ENCODE measurements around the gene IRF4.

IRF4 gene

DNA sequence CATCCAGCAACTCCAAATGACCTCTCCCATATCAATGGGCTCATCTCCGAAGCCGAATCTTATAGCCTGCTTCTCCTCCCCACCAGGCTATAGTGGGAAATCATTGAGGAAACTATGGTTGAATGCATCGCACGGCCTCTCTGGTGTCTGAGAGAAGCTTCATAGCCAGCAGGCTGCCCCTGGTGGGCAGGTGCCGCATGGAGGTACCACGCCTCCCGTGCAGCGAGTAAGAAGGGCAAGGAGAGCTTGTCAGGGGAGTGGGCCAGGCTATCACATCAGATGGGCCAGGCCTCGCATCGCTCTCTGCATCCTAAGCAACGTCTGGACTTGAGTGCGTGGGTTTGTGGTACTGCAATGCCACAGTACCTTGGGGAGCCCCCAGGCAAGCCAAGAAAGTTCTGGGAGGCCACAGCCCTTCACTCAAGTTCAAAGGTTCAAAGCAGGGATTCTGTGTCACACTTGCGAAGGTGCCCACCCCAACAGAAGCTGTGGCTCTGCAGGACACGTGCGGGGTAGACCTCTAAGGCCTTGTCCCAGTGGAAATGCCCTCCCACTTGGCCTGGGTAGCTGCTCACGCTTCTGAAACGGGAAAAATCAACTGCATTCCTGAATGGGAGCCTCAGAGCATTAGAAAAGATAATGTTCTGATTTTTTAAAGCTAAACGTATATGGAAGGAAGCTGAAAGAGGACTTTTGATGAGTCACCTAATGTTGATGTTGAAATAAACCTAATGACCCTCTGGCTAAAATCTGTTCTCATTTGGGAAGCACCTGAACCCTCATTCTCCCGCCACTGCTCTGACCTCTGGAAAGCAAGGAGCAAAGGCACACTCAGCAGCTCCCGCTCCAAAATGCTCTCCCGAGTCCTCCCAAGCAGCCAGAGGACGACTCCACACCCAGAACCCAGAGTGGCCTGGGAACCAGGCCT lies 8.4 kb upstream of the IRF4 start:
- FAIRE-seq = no peak

DNA sequence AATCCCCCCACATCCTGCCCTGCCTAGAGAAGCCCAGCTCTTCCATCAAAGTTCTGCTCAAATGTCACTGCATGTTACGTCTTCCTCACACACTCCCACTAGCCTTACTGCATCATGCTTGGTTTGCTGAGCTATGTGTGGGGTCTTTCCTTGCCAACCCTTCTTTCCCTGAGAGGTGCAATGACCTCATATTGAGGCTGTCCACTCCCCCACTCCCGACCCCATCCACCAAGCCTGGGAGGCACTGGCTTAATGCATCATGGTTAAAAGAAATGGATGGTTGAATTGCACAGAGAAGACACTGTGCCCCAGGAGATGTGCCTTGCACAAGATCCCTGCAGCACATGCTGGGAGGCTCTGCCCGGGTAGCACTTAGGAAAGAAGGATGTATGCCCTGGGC lies 7.7 kb upstream of the IRF4 start:
- FAIRE-seq = no peak

DNA sequence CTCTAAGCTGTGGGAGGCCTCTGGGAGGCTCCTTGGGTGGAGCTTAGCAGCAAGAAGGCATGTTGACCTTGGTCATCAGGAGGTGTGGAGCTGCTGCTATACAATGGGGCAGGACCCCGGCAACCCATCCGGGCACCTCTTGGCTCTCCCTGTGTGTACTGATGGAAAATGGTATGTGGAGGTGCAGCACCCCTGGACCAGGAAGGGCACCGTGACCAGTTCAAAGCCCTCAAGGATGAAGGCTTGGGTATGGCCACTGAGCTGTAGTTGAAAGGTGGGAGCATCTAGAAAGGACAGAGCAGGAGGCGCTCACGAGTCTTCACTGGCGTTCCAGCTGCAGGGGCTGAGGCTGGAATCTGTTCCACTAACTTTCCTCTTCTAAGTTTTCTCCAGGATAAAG lies 6.7 kb upstream of the IRF4 start:
- FAIRE-seq = no peak

DNA sequence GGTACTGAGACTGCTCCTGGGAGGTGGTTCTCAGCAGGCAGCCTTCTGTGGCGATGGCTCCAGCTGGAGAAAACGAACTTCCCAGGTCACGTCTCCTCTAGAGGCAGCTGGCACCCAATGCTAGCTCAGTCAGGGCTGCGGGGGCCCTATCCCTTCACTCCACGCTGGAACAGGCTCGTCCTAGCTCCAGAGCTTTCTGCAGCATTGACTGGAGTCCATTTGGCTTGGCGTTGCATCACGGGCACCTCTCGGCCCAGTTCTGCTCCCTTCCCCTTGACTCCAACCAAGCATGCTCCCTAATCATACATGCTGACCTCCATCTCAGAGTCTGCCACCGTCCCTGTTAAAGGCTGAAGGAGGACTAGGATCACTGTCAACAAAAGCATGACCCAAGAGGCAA lies 5.9 kb upstream of the IRF4 start:
- FAIRE-seq = no peak

DNA sequence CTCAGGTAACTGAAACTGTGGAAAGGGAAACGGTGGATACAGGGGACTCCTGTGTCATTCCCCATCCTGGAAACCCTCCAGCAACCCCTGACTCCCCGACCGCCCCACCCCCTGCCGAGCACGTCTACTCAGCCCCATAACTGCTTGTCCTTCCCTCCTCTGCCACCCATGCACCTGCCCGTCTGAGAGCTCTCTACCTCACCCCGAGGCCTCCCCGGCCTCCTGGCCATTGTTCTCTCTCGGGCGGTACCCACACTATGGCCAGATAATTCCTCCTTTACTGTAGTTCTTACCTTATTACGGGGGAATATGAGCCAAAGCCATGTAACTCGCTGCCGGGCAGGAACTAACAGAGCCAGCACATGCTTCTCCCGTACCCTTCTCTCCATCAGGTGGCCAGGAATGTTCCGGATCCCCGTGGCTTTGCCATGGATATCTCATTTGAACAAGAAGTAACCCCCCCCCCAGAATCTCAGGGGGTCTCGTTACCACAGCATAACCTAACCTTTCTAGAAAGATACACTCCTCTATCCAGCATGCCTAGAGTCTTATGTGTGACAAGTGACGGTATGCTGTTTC lies 4.8 kb upstream of the IRF4 start:
- no peak for FAIRE-seq

DNA sequence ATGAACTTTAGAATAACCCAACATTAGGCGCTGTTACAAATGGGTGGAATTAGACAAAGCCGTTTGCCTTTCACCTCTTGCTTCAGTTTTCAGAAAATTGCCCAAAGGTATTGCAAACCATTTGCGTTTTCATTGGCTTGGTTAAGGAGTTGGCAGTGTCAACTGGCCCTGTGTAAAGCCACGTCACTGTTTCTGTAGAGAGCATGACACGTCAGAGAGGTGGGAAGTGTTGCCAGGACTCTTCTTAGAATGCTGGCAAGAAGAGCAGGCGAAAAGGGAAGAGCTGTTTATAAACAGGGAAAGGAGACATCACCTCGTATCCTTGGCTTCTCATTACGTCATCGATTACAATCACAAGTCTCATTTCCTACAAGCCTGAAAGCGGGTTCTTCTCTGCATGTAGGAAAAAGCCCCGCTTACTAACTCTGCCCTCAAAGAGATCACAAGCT lies 4.2 kb upstream of the IRF4 start:
- FAIRE-seq = no peak

DNA sequence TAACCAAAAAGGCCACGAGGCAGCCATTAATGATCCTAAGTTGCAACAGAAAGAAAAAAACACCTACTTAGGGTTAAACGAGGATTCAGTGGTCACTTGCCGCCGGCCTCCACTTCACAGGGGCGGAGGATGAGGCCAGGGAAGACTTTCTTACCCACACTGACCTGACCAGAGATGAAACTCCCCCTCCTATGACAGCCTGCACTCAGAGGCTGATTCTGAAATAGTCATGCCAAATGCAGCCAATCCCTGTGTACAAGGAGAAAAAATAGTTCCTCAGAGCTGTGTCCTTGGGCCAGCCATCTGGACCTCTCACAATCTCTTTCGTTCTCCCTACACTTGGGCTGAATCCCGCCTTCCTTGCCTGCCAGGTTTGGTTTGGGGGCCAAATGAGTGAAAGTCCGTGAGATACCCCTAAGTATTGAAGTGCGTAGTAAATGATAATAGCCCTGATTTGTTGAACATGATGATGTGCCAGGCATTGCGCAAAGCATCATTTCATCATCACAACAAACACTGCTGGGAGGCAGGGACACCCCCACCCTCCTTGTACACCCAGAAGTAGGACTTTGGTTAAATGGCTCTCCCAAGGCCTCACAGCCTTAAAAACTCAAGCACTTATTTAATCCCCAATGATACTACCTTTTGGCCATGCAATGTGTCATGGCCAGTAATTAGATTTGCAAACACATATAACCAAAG lies 3.2 kb upstream of the IRF4 start:
- no peak for FAIRE-seq

DNA sequence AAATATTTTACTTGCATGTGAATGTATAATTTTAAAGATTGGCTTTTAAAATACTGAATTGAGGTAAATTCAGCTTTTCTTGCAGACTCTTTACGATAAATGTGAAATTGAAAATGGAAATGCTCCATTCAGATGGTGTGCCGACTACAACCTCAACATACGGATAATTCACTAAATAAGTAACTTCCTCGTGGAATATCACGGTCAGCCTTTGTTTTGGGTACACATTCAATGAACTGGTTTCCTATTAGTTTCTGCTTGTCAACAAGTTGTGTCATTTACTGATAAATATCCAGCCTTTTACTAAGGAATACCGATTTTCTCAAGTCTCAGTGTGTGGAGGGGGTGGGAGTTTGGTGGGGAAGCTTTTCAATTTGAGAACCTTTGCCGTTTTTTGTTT lies 2.4 kb upstream of the IRF4 start:
- no peak for FAIRE-seq

DNA sequence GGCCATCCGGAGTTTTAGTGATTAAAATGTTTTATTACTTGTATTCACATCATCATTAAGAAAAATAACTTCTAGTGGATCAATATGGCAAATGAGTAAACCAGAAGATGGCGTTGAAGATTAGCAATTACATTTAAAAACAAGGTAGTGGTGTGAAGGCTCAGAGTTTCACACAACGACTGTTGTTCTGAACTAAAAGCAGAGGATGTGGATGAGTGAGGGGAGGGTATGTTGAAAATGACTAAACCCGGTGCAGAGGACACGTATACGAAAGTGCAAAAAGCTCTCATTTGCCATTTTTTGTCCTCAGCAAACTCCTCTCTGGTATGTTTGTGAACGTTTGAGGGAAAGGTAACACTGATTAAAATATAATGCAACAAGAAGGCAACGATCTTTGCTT lies 1.9 kb upstream of the IRF4 start:
- no peak for FAIRE-seq

DNA sequence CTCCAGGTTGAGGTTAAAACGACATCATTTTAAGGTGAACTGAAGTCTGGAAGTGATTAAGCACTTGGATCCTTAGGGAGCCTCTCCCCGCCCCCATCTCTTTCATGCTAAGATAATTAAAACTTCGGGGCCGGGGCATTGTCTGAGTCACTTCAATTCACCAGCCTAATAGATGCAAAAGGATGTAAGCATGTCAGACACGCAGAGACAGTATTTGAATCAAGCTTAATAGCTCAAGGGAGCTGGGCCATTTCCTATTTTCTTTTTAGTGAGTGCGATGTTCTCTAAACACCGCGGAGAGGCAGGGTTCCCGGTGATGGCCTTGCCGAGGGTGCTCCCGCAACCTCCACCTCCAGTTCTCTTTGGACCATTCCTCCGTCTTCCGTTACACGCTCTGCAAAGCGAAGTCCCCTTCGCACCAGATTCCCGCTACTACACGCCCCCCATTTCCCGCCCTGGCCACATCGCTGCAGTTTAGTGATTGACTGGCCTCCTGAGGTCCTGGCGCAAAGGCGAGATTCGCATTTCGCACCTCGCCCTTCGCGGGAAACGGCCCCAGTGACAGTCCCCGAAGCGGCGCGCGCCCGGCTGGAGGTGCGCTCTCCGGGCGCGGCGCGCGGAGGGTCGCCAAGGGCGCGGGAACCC lies 516 bp upstream of the IRF4 start:
- FAIRE-seq = no peak

DNA sequence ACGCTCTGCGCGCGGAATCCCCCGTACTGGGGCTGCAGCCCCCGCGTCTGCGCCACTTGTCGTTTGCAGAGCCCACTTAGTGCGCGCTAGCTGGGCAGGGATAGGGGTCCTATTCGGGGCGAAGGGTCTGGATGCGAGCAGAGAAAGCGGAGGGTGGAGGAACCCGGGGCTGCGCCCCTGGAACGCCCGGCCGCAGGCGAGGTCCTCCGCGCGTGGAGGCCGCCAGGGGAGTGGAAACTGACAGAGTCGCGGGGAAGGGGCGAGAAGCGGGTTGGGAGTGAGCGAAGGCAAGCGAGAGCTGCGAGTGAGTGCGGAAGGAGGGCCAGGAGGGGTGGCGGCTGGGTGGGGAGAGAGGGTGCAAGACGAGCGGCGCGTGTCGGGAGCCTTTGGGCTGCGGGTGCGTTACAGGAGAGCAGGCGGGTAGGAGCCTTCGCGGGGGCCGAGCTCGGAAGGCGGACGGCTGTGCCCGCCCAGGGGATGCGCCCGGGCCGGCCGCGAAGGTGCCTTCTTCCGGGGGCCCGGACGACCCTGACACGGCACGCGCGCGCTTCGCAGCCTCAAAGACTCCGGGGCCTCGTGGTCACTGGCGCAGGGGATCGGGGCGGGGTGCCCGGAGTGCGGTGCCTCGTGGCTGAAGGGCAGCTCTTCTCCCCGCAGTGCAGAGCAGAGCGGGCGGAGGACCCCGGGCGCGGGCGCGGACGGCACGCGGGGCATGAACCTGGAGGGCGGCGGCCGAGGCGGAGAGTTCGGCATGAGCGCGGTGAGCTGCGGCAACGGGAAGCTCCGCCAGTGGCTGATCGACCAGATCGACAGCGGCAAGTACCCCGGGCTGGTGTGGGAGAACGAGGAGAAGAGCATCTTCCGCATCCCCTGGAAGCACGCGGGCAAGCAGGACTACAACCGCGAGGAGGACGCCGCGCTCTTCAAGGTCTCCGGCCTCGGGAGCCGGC lies 1.2 kb downstream of the IRF4 start:
- no peak for FAIRE-seq

DNA sequence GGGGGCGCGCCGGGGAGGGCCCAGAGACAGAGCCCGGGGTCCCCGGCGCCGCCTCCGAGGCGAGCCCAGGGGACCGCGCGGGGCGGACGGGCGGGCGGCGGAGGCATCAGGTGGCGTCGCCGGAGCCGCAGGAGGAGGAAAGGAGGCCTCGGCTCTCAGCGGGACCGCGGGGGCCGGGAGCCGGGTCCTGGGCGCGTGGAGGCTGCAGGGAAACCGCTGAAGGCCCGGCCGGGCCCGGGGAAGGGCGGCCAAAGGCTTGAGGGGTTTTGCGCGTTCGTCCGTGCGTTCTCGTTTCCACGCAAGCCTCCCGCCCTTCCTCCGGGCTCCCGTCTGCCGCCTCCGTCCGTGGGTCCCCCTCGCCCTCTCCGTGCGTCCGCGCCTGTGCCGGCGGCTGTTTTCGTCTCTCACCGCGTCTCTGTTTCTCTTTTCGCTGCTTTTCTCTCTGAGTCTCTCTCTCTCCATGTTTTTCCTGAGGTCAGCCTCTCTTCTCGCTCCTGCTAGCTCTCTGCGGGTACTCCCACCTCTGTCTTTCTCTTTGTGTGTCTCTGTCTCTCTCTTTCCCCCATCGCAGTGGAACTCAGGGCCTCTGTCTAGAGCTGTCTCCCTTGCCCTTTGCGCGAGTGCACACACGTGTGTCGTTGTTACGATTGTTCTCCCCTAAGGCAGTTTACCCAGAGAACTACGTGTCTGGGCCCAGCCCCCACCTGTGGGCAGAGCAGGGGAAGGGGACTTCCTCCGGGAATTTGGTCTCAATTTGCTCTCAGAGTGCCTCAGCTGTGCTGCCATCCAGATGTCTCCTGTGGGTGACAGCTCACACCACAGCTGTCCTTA lies 2.1 kb downstream of the IRF4 start:
- no peak for FAIRE-seq

DNA sequence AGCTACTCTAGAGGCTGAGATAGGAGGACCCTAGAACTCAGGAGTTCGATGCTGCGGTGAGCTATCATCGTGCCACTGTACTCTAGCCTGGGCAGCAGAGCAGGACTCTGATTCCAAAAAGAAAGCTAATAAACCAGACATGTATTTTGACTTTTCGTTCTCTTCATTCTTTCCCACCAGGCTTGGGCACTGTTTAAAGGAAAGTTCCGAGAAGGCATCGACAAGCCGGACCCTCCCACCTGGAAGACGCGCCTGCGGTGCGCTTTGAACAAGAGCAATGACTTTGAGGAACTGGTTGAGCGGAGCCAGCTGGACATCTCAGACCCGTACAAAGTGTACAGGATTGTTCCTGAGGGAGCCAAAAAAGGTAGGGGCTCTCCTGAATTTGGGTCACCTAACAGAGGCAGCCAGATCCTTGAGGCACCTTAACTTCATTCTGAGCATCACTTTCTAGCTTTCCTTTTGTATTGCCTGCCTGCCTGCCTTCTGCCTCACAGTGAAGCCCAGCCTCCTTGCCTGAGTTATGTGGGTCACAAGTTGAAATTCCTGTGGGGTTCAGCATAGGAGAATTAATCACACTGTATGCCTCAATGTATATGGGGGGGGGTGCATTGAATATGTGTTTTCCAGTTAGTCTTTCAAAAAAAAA lies 3.2 kb downstream of the IRF4 start:
- FAIRE-seq = no peak

DNA sequence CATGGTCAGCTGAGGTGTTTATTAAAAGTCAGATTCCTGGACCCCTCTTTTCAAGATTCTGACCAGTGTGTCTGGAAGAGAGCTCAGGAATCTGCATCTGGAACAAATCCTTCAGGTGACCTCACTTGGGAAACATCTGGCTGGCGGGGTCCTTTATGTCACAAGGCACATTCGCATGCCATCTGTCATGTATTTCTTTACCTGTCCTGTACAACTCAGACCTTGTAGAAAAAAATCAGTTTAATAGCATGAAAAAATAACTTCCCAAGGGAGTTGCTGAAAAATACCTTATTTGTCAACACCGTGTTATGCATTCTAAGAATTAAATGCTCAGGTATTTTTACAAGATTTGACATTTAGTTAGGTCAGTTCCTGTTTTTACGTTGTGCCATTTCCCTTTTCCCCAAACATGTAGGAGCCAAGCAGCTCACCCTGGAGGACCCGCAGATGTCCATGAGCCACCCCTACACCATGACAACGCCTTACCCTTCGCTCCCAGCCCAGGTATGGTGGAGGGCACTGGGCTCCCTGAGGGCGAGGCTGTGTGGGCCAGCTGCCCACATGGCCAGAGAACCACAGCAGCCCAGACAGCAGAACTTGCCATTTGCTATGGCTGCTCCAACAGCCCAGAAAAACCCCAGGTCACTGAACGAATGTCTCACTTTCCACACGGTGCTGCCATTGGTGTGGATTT lies 4.0 kb downstream of the IRF4 start:
- no peak for FAIRE-seq

DNA sequence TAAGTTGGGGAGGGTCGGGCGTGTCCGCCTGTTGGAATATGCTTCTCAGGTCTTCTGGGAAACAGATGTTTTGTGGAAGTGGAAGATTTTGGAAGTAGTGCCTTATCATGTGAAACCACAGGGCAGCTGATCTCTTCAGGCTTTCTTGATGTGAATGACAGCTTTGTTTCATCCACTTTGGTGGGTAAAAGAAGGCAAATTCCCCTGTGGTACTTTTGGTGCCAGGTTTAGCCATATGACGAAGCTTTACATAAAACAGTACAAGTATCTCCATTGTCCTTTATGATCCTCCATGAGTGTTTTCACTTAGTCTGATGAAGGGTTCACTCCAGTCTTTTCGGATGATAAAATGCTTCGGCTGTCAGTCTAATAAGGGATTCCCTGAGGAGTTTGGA lies 4.6 kb downstream of the IRF4 start:
- FAIRE-seq = no peak

DNA sequence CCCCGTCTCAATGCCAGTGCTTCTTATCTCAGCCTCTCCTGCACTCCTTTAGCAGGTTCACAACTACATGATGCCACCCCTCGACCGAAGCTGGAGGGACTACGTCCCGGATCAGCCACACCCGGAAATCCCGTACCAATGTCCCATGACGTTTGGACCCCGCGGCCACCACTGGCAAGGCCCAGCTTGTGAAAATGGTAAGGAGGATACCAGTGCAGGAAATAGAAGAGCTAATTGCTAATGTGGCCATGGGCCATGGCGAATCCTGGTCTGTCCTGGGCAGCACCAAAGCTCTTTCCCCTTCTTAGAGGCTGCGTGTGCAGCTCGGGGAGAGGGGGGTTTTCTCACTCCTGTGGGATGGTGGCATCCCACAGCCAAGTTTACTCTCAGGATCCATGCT lies 5.5 kb downstream of the IRF4 start:
- no peak for FAIRE-seq

DNA sequence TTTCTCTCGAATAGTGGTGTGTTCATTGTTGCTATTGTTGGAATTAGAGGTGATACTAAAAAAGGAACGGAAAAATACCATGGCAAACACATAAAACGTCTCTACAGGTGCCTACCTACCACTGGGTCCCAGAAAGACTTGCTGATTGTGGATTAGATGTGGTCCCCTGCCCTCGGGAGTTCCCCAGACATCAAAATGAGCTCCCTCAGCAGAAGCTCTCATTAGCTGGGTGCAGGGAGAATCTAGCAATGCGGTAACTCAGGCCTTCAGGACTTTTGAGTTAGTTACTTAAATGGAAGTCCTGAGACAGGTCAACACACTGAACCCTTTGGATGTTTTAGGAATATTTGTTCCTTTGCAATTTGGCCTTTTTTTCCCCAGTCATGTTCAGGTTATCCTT lies 6.1 kb downstream of the IRF4 start:
- FAIRE-seq = no peak

DNA sequence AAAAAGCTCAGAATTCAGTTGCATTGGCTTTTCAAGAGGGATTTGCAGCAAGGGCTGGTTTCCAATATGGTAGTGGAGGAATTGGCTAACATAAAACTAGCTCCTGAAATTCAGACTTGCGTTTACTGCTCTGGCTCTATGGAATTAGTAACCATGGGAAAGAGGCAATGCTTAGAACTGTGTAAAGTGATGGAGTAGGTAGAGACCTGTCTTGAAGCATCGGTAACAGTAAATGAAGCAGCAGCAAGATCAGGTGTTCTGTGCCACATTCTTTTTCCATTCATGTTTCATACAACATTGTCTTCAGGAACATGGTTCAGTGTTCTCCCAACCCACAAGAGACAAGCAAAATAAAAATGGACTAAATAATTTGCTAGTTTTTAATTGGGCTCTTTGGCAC lies 6.5 kb downstream of the IRF4 start:
- FAIRE-seq = no peak

DNA sequence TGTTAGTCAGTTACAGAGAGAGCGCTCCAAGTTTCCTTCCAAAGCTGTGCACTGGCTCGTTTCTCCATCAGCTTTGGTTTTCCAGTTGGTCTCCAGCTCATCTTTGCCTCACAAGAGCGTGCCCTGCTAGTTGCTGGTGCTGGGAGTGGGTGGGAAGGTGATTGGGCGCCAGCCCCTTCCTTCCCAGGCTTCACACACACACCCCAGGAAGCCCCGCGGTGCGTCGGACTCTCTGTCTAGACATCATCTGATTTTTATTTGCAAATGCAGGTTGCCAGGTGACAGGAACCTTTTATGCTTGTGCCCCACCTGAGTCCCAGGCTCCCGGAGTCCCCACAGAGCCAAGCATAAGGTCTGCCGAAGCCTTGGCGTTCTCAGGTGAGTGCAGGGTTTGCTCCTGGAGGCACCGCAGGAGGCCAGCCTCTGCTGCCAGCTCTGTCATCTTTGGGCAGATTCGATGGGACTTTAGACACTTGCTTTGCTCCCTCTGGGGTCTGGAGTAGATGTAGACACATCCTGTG lies 7.1 kb downstream of the IRF4 start:
- FAIRE-seq = no peak
